ENCODE measurements around the gene IGF2R. TPM values are rescaled to one million over a fixed set of nuclear protein-coding genes. Genes with fewer than 3 reads are reported as not detected.
"Not testable (repeated sequence)": the region's sequence is repeated elsewhere in the genome, so short reads cannot be mapped to it uniquely, and the experiment has no call there.

IGF2R gene
- total RNA-seq, 1 donor from 2014 or later, result 73.4 TPM

DNA sequence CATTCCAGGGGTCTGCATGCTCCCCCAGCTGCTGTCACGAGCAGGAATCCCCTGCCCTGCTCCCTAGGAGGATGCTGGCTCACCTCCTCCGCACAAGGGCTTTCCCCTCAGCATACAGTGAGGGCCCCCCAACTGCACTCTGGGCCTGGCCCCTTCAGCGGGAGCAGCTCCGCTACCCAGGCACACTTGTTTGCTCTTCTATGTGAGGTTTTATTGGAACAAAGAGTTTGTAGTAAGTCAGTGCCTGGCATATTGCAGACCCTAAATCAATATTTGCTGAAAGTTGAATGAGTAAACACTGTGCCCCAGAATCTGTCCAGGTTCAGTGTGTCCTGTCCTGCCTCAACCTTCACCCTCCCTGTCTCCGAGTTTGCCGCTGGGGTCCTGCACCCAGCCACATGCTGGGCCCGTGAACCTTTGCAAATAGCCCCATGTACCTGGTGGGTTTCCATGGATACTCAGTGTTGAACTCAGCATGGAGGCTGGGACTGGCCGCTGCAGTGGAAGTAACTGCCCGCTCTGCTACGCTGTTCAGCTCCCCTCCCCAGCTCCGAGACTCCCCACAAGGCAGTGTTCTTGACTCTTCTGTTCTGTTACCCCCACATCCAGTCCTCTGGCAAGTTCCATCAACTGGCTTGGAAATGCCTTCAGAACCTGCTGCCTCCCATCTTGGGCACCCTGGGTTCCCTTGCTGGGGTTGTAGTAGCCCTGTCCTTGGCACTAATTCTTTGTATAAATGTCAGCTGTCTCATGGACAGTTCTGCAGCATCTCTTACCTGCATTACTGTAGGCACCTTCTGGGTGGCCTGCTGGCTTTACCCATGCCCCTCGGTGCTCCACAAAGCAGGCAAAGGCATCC, 168.5 kb downstream of the IGF2R start:
- DNase-seq (ENCODE audit: extremely low spot score in 2 of 2), result peak in 1 of 2 donors; percentile 79
- peaks cover 32% of the 10 kb centered on the region for H3K4me1 ChIP-seq
- TF ChIP-seq POLR2A (IDR thresholded peaks at IDR 0.05), result no peak
- TF ChIP-seq POLR2AphosphoS5 (IDR thresholded peaks at IDR 0.05; ENCODE audit: insufficient read depth in 1 of 2, low read depth in 1 of 2), result no peak
- TF ChIP-seq, protein P1, sequence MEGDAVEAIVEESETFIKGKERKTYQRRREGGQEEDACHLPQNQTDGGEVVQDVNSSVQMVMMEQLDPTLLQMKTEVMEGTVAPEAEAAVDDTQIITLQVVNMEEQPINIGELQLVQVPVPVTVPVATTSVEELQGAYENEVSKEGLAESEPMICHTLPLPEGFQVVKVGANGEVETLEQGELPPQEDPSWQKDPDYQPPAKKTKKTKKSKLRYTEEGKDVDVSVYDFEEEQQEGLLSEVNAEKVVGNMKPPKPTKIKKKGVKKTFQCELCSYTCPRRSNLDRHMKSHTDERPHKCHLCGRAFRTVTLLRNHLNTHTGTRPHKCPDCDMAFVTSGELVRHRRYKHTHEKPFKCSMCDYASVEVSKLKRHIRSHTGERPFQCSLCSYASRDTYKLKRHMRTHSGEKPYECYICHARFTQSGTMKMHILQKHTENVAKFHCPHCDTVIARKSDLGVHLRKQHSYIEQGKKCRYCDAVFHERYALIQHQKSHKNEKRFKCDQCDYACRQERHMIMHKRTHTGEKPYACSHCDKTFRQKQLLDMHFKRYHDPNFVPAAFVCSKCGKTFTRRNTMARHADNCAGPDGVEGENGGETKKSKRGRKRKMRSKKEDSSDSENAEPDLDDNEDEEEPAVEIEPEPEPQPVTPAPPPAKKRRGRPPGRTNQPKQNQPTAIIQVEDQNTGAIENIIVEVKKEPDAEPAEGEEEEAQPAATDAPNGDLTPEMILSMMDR (IDR thresholded peaks at IDR 0.05), result no peak
- H3K27me3 ChIP-seq, result no peaks in the 10 kb centered on the region
- H3K27ac ChIP-seq, result no peak overlapping the region
- no peaks in the 10 kb centered on the region for H3K36me3 ChIP-seq
- no peaks in the 10 kb centered on the region for H3K9me3 ChIP-seq
- intact Hi-C loops (cut with DNase I), result loop anchor here (5.0 kb wide), 2 partner anchors 210 to 320 kb away; partner anchors contain the start of gene SLC22A3
- H3K4me3 ChIP-seq, result no peak overlapping the region

DNA sequence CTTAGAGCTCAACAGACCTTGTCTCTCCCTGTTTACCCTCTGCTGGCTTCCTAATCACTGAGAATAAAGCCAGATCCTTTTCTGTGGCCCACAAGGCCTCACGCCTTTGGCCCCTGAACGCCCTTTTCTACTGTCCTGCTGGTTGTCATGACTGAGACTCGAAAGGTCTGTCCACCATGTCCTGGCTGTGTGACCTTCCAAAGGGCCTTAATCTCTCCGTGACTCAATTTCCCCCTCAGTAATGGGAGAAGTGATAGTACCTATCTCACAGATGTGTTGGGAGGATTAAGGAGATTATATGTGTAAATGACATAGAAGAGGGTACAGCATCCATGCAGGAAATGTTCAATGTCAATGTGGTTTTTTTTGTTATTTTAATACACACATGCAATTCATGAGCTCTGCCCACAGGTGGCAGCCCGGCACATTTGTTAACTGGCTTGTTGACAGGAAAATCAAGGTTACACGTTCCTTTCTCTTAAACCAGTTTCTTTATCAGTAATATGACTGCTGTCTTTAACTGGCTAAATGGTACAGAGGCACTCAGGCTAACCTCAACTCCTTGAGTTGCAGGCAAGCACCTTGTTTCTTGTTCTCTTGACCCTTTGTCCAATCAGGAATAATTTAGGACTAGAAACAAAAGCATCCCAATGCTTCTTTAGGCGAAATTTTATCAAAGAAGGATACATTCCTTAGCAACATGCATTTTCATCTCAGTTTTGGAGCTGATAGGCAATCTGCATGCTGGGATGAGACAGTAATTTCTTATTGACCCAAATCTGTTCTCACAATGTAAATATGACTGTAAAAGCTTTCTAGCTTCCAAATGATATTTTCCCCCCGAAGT, 169.3 kb downstream of the IGF2R start:
- H3K27ac ChIP-seq, result peak overlapping the region; percentile 68
- intact Hi-C loops (cut with DNase I), result loop anchor here (5.0 kb wide), 2 partner anchors 209 to 319 kb away; partner anchors contain the start of gene SLC22A3
- H3K27me3 ChIP-seq, result no peaks in the 10 kb centered on the region
- DNase-seq (ENCODE audit: extremely low spot score in 2 of 2), result no peak
- no peaks in the 10 kb centered on the region for H3K36me3 ChIP-seq
- peak in 1 of 2 donors; percentile 45 for TF ChIP-seq POLR2AphosphoS5 (IDR thresholded peaks at IDR 0.05; ENCODE audit: insufficient read depth in 1 of 2, low read depth in 1 of 2)
- TF ChIP-seq POLR2A (IDR thresholded peaks at IDR 0.05), result no peak
- TF ChIP-seq, protein P1 (IDR thresholded peaks at IDR 0.05), result peak; percentile 56 to 63 (median 61)
- no peaks in the 10 kb centered on the region for H3K9me3 ChIP-seq
- no peak overlapping the region for H3K4me3 ChIP-seq
- peaks cover 32% of the 10 kb centered on the region for H3K4me1 ChIP-seq

DNA sequence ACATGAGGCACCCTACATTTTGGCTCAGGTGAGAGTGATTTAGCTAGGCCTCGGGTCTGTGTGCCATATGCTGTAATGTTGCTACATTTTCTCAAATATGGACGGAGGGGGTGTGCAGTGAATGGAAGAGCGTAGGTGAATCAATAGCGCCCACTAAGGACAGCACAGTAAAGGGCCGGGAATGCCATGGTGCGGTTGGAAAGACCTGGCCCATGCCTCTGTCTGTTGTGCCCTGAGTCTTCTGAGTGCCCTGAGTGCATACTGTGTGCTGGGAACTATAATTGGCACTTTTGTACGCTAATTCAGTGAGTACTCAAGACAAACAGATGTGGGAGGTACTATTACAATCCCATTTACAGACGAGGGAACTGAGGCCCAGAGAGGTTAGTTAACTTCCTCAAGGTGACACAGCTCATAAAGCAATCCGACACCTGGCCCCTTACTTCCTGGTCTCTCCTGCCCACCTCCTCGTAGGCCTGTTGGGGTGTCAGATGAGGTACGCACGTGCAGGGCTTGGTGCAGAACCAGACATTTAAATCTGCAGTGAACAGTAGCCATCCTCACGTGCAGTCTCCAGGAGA, 170.0 kb downstream of the IGF2R start:
- no peak for DNase-seq (ENCODE audit: extremely low spot score in 2 of 2)
- H3K4me1 ChIP-seq, result peaks cover 32% of the 10 kb centered on the region
- no peaks in the 10 kb centered on the region for H3K9me3 ChIP-seq
- no peak for TF ChIP-seq POLR2AphosphoS5 (IDR thresholded peaks at IDR 0.05; ENCODE audit: insufficient read depth in 1 of 2, low read depth in 1 of 2)
- TF ChIP-seq POLR2A (IDR thresholded peaks at IDR 0.05), result no peak
- TF ChIP-seq, protein P1 (IDR thresholded peaks at IDR 0.05), result no peak
- H3K27me3 ChIP-seq, result no peaks in the 10 kb centered on the region
- intact Hi-C loops (cut with DNase I), result loop anchor here (5.0 kb wide), 2 partner anchors 208 to 318 kb away; partner anchors contain the start of gene SLC22A3
- H3K36me3 ChIP-seq, result no peaks in the 10 kb centered on the region
- peak overlapping the region; percentile 68 for H3K27ac ChIP-seq
- no peak overlapping the region for H3K4me3 ChIP-seq

DNA sequence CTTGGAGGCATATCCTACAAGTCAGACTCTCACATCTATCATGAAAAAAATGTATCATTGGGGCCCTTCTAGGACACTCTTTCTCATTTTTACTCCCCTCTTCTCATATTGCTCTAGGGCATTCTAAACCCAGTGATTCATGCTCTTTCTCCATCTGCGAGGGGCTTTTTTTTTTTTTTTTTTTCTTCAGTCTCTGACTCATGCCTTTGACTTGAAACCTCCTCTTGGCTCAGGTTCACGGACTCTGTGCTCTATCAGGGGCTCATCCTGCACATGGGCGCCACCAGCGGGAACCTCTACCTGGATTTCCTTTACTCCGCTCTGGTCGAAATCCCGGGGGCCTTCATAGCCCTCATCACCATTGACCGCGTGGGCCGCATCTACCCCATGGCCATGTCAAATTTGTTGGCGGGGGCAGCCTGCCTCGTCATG, 170.6 kb downstream of the IGF2R start:
- TF ChIP-seq POLR2AphosphoS5 (IDR thresholded peaks at IDR 0.05; ENCODE audit: insufficient read depth in 1 of 2, low read depth in 1 of 2) (peak in 1 of 2 donors; percentile 51), POLR2A (IDR thresholded peaks at IDR 0.05) (no peak)
- TF ChIP-seq, protein P1 (IDR thresholded peaks at IDR 0.05), result no peak
- no peaks in the 10 kb centered on the region for H3K9me3 ChIP-seq
- H3K4me3 ChIP-seq, result no peak overlapping the region
- no peaks in the 10 kb centered on the region for H3K36me3 ChIP-seq
- intact Hi-C loops (cut with DNase I), result loop anchor here (5.0 kb wide), 2 partner anchors 208 to 318 kb away; partner anchors contain the start of gene SLC22A3
- H3K4me1 ChIP-seq, result peaks cover 32% of the 10 kb centered on the region
- peak overlapping the region; percentile 68 for H3K27ac ChIP-seq
- DNase-seq (ENCODE audit: extremely low spot score in 2 of 2), result no peak
- H3K27me3 ChIP-seq, result no peaks in the 10 kb centered on the region

DNA sequence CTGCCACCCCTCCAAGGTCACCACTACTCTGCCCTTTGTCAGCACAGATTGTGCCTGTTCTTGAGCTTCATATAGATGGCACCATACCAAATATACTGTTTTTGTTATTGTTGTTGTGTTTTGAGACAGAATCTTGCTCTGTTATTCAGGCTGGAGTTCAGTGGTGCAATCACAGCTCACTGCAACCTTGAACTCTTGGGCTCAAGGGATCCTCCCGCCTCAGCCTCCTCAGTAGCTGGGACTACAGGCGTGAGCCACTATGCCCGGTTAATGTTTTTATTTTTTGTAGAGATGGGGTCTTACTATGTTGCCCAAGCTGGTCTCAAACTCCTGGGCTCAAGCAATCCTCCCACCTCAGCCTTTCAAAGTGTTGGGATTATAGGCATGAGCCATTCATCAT, 171.6 kb downstream of the IGF2R start:
- H3K9me3 ChIP-seq; H3K36me3 ChIP-seq; H3K4me3 ChIP-seq; intact Hi-C loops (cut with DNase I); H3K27me3 ChIP-seq; DNase-seq (ENCODE audit: extremely low spot score in 2 of 2): not testable (repeated sequence)
- peak overlapping the region; percentile 68 for H3K27ac ChIP-seq
- peaks cover 32% of the 10 kb centered on the region for H3K4me1 ChIP-seq

Data from vagina (tissue), 2 donors.